DND-41 (cell line): ENCODE measurements around the gene CCDC40.

Experiments
- EZH2 ChIP-seq: IDR thresholded peaks from 3 replicates; pipeline ENCODE4 v1.6.1; 2012; ENCODE audit warnings: borderline replicate concordance, low read depth, mild to moderate bottlenecking, moderate library complexity, low read length, inconsistent platforms; ENCODE audit not compliant: severe bottlenecking
- TF ChIP-seq, protein P1 (sequence below): IDR thresholded peaks from 2 replicates; pipeline ENCODE4 v1.5.1; 2012; ENCODE audit warnings: borderline replicate concordance, low read length, moderate library complexity, mild to moderate bottlenecking; ENCODE audit not compliant: poor library complexity, severe bottlenecking; ENCODE audit errors: extremely low read depth

DNA sequence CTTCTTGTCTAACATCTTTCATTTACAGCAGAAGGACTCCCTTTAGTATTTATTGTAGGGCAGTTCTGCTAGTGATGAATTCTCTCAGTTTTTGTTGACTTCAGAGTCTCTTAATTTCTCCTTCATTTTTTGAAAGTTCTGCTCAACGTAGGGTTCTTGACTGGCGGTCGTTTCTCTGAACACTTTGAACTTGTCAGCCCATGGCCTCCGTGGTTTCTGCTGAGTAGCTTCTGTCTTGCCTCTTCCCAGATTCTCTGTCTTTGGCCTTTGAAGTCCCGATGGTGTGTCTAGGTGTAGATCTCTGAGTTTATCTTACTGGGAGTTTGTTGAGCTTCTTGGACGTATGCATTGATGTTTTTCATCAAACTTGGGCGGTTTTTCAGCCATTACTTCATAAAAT, 78.3 kb downstream of the CCDC40 start:
- TF ChIP-seq, protein P1, sequence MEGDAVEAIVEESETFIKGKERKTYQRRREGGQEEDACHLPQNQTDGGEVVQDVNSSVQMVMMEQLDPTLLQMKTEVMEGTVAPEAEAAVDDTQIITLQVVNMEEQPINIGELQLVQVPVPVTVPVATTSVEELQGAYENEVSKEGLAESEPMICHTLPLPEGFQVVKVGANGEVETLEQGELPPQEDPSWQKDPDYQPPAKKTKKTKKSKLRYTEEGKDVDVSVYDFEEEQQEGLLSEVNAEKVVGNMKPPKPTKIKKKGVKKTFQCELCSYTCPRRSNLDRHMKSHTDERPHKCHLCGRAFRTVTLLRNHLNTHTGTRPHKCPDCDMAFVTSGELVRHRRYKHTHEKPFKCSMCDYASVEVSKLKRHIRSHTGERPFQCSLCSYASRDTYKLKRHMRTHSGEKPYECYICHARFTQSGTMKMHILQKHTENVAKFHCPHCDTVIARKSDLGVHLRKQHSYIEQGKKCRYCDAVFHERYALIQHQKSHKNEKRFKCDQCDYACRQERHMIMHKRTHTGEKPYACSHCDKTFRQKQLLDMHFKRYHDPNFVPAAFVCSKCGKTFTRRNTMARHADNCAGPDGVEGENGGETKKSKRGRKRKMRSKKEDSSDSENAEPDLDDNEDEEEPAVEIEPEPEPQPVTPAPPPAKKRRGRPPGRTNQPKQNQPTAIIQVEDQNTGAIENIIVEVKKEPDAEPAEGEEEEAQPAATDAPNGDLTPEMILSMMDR: no peak
- TF ChIP-seq EZH2: no peak
